GOT3 (cell line): ENCODE data around the gene SLC17A5.
"Not testable (repeated sequence)": the region's sequence is repeated elsewhere in the genome, so short reads cannot be mapped to it uniquely, and the experiment has no call there.

Source experiments
- DNase-seq: peaks from one replicate; lab custom pipeline; 2025; ENCODE audit warnings: mixed read lengths; lab: John Stamatoyannopoulos, UW

The SLC17A5 gene

GRCh38 chr6:73565767-73566485, 87.9 kb downstream of the SLC17A5 start:
- DNase-seq: no peak

GRCh38 chr6:73564578-73565345, 89.0 kb downstream of the SLC17A5 start:
- DNase-seq: no peak

- no peak for DNase-seq
Measured at GRCh38 chr6:73562558-73562957, 91.2 kb downstream of the SLC17A5 start.

DNA sequence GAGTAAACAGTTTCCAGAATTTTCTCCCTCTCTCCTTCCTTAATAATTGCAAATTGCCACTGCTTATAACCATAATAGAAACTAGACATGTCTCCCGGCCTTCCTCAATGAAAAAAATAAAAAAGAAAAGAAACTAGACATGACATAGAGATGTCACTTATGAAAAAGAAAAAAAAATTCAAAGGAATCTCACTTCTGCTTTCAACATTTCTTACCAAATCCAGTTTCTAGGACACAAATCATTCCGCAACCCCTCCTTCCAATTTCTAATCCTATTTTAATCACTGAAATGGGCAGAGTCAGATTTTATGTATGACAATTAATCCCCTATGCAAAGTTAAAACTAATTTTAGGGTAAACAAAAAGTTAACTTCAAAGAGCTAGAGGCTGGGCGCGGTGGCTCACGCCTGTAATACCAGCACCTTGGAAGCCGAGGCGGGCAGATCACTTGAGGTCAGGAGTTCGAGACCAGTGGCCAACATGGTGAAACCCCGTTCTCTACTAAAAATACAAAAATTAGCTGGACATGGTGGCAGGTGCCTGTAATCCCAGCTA, 92.9 kb downstream of the SLC17A5 start:
- DNase-seq: no peak

DNA sequence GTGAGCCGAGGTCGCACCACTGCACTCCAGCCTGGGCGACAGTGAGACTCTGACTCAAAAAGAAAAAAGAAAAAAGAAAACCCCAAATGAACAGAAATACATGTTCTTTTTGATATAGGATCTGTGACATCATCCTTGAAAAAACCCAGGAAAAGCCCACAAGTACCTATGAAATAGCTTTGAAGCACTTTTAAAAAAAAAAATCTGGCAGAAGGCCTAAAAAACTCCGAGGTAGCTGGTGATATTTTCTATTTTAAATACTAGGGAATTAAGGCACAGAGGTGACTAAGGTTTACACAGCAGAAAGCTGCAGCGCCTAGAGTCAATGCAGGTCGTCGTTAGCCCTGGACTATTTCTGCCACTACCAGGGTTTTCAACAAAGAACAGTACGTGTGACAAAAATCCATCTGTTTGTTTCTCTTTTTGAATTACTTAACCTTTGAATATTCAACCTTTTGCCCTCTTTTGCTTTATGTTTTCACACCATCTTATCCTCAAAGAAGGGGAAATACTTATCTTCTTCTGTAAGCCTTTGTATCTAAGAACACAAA, 93.5 kb downstream of the SLC17A5 start:
- DNase-seq: no peak

GRCh38 chr6:73559399-73559794, 94.4 kb downstream of the SLC17A5 start:
- DNase-seq: not testable (repeated sequence)

DNA sequence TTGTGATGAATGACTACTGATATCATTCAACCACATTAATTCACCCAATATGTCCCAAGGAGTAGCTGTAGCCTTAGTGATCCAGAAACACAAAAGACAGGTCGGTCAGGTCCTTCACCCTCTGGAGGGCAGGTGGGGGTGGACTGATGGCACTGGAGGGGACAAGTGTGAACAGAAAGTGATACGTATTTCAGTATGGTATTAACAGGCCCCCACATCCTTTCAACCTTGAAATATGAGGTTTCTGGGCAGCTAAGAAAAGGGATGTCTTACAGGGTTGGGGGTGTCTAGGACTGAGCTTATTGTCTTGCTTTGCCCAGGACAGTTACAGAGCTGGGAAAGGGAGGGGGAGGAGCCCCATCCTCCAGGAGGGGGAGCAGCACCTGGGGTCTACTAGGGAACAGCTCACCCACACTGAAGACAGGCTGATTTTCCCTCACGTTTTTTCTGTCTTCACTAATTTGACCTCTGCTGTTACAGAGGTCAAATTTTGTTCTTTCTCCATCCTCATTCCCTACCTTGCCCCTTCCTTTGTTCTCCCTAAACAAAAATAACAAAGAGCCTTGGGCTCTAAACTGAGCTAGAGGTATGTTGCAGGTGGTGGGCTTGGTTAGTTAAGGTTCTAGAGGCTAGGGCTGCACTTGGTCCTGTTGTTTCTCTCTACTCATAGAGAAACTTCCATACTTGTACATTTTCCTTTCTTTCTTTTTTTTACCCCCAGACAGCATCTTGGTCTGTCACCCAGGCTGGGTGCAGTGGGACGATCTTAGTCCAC, 95.0 kb downstream of the SLC17A5 start:
- DNase-seq: no peak

GRCh38 chr6:73556836-73557235, 97.0 kb downstream of the SLC17A5 start:
- no peak for DNase-seq

- DNase-seq: not testable (repeated sequence)
Measured at GRCh38 chr6:73555380-73555949, 98.3 kb downstream of the SLC17A5 start.

DNA sequence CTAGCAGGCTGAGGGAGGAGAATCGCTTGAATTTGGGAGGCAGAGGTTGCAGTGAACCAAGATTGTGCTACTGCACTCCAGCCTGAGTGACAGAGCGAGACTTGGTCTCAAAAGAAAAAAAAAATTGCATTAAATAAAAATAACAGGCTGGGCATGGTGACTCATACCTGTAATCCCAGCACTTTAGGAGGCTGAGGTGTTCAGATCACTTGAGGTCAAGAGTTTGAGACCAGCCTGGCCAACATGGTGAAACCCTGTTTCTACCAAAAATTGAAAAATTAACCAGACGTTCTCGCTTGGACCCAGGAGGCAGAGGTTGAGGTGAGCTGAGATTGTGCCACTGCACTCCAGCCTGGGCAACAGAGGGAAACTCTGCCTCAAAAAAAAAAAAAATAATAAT, 102.7 kb downstream of the SLC17A5 start:
- not testable (repeated sequence) for DNase-seq

- no peak for DNase-seq
Measured at GRCh38 chr6:73548458-73549446, 105.0 kb downstream of the SLC17A5 start.

- no peak for DNase-seq
Measured at GRCh38 chr6:73547036-73547435, 106.8 kb downstream of the SLC17A5 start.
